ENCODE data around the gene KCNK15.
"Not testable (repeated sequence)": the region's sequence is repeated elsewhere in the genome, so short reads cannot be mapped to it uniquely, and the experiment has no call there.

The KCNK15 gene

GRCh38 chr20:44750081-44750805 lies 4.6 kb downstream of the KCNK15 start:
- no peak for ATAC-seq (replicated peaks)
- DNase-seq, result no peak
- no peaks in the 10 kb centered on the region for H3K36me3 Mint-ChIP-seq
- peaks cover 2 to 14% of the 10 kb centered on the region in 2 donors for H3K4me1 Mint-ChIP-seq
- no peak overlapping the region for H3K27ac Mint-ChIP-seq
- no peak overlapping the region for H3K4me3 Mint-ChIP-seq
- no peaks in the 10 kb centered on the region for H3K9me3 Mint-ChIP-seq
- H3K27me3 Mint-ChIP-seq, result peaks cover 37 to 60% of the 10 kb centered on the region in 2 donors

DNA sequence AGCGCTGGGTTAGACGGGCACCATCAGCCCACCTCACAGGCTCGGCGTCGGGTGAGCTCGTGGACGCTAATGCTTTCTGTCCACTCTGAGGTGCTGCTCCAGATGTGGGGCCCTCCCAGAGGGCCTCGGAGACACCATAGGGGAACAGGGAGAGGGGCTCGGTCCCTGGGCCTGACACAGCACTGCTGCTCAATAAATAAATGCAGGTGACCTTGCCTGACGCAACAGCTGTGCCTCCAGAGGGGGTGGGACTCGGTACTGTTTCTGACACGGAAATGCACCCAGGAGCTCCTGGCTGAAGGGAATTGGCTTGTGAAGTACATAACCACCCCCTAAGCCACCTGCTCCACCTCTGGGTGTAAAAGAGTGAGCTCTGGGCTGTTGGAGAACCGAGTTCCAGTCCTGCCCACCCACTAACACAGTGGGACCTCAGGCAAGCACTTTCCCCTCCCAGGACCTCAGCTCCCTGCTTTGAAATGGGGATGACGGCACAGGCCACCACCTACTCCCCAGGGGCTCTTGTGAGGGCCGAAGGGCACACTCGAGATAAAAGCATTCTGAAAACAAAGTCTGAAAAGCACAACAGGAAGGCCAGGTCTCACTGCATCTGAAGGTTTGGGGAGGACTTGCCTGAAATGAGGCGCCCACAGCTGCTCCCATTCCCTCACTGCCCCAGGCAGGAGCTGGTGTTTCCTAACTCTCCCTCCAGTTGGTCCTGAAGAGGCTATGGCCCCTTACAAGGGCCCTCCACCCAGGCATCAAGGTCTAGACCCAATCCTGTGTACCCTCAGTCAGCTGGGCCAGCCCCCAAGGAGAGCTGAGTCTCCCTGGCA lies 6.7 kb downstream of the KCNK15 start:
- H3K9me3 Mint-ChIP-seq, result no peaks in the 10 kb centered on the region
- H3K27ac Mint-ChIP-seq, result no peak overlapping the region

GRCh38 chr20:44754554-44754953 lies 8.9 kb downstream of the KCNK15 start:
- peaks cover 24 to 47% of the 10 kb centered on the region in 2 donors for H3K27me3 Mint-ChIP-seq
- no peaks in the 10 kb centered on the region for H3K4me1 Mint-ChIP-seq
- no peaks in the 10 kb centered on the region for H3K9me3 Mint-ChIP-seq
- H3K27ac Mint-ChIP-seq, result no peak overlapping the region
- no peaks in the 10 kb centered on the region for H3K36me3 Mint-ChIP-seq
- DNase-seq, result no peak
- ATAC-seq (replicated peaks), result no peak
- no peak overlapping the region for H3K4me3 Mint-ChIP-seq

More for the DNA sequence above, 6.7 kb downstream of the KCNK15 start:
- no peaks in the 10 kb centered on the region for H3K36me3 Mint-ChIP-seq
- DNase-seq (no peak), ATAC-seq (replicated peaks) (no peak)
- H3K4me3 Mint-ChIP-seq, result no peak overlapping the region
- H3K27me3 Mint-ChIP-seq, result peaks cover 33 to 47% of the 10 kb centered on the region in 2 donors
- peaks cover 1 to 3% of the 10 kb centered on the region in 2 donors for H3K4me1 Mint-ChIP-seq

DNA sequence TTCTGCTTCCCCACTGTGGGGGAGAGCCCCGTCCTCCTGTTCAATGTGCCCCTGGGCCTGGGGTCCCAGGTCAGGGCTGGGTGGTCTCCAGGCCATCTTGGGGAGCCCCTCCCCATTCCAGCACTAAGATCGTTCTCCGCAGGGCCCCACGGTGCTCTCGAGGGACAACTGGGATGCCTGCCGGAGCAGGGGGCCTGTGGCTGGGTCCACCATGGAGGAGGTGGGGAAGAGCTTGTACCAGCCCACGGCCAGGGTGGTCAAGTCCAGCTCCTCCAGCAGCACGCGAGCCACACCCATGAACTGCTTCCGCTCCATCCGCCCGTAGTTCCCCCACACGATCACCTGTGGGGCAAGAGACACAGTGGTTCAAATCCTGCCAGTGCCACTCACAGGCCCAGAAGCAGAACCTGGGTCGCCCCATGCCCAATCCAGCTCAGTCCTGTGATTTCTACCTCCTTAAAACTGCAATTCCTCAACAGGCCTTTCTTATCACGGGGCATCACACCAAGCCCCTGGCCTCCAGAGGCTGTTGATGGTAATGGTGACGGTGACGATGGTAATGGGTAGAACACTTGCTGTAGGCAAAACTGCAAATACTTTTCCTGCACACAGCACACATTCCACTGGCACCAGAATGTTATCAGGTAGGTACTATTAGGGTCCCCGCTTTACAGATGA lies 10.5 kb downstream of the KCNK15 start:
- Mint-ChIP-seq H3K27ac (no peak overlapping the region), H3K36me3 (no peaks in the 10 kb centered on the region)
- no peak for DNase-seq

GRCh38 chr20:44756956-44757355 lies 11.3 kb downstream of the KCNK15 start:
- DNase-seq, result no peak
- H3K27ac Mint-ChIP-seq, result no peak overlapping the region
- no peak for ATAC-seq (replicated peaks)
- no peaks in the 10 kb centered on the region for H3K4me1 Mint-ChIP-seq
- no peaks in the 10 kb centered on the region for H3K36me3 Mint-ChIP-seq
- peaks cover 15 to 26% of the 10 kb centered on the region in 2 donors for H3K27me3 Mint-ChIP-seq
- no peaks in the 10 kb centered on the region for H3K9me3 Mint-ChIP-seq
- H3K4me3 Mint-ChIP-seq, result no peak overlapping the region

More for the DNA sequence above, 10.5 kb downstream of the KCNK15 start:
- H3K4me3 Mint-ChIP-seq, result no peak overlapping the region
- H3K27me3 Mint-ChIP-seq, result peaks cover 21 to 33% of the 10 kb centered on the region in 2 donors
- no peaks in the 10 kb centered on the region for H3K4me1 Mint-ChIP-seq
- no peak for ATAC-seq (replicated peaks)
- H3K9me3 Mint-ChIP-seq, result no peaks in the 10 kb centered on the region

DNA sequence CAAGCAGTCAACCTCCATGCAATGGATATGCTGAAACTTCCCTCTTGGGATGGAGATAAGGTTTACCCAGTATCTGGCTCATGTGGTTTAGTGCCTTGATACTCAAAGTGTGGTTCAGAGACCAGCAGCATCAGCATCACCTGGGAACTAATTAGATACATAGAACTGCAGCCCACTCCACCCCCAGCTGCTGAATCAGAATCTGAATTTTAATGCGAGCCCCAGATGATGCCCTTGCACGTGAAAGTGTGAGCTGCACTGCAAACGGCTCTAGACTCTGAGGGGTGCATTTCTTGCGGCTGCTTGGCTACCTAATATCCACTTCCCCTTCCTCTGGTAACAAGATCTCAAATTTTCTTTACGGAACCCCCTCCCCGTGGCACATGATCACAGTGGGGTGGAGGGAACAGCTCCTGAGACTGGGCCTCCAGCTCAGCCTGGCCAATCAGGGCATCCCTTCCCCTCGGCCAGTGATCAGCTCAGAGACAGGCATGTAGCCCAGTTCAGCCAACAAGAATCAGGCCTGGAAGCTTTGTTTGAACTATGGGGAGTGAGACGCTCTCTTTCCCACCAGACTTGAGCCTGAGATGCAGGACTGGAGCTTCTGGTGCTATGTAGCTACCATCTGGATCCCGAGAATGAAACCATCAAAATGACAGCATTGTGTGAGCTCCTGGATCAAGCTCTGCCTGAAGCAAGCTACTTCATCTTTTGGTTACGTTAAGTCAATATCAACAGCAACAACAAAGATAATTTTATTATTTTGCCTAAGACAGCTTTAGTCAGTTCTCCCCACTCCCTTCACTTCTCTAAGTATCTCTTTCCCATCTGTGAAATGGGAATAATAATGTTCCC lies 12.8 kb downstream of the KCNK15 start:
- Mint-ChIP-seq H3K36me3 (no peaks in the 10 kb centered on the region), H3K27me3 (peaks cover 15 to 26% of the 10 kb centered on the region in 2 donors), H3K27ac (no peak overlapping the region), H3K4me3 (no peak overlapping the region), H3K4me1 (no peaks in the 10 kb centered on the region), H3K9me3 (no peaks in the 10 kb centered on the region)
- DNase-seq, result no peak
- ATAC-seq (replicated peaks), result no peak

GRCh38 chr20:44759595-44759994 lies 13.9 kb downstream of the KCNK15 start:
- Mint-ChIP-seq H3K27me3 (peaks cover 21 to 34% of the 10 kb centered on the region in 2 donors), H3K9me3 (no peaks in the 10 kb centered on the region), H3K36me3 (no peaks in the 10 kb centered on the region), H3K27ac (no peak overlapping the region), H3K4me1 (no peaks in the 10 kb centered on the region), H3K4me3 (no peak overlapping the region)
- no peak for ATAC-seq (replicated peaks)
- DNase-seq, result no peak

- no peak for DNase-seq
- H3K4me3 Mint-ChIP-seq, result no peak overlapping the region
- H3K27me3 Mint-ChIP-seq, result peaks cover 32 to 43% of the 10 kb centered on the region in 2 donors
- H3K4me1 Mint-ChIP-seq, result no peaks in the 10 kb centered on the region
- ATAC-seq (replicated peaks), result no peak
- H3K27ac Mint-ChIP-seq, result no peak overlapping the region
- no peaks in the 10 kb centered on the region for H3K9me3 Mint-ChIP-seq
- H3K36me3 Mint-ChIP-seq, result no peaks in the 10 kb centered on the region
These were observed 15.8 kb downstream of the KCNK15 start for GRCh38 chr20:44761423-44761822.

- Mint-ChIP-seq H3K27me3 (peaks cover 28 to 37% of the 10 kb centered on the region in 2 donors), H3K4me1 (no peaks in the 10 kb centered on the region), H3K4me3 (no peak overlapping the region), H3K27ac (no peak overlapping the region), H3K36me3 (no peaks in the 10 kb centered on the region), H3K9me3 (no peaks in the 10 kb centered on the region)
- no peak for ATAC-seq (replicated peaks)
- DNase-seq, result no peak
These were observed 16.9 kb downstream of the KCNK15 start for GRCh38 chr20:44762466-44763140.

- H3K27ac Mint-ChIP-seq, result not testable (repeated sequence)
These were observed 18.1 kb downstream of the KCNK15 start for GRCh38 chr20:44763798-44764197.

GRCh38 chr20:44765091-44765490 lies 19.4 kb downstream of the KCNK15 start:
- no peak overlapping the region for H3K4me3 Mint-ChIP-seq
- DNase-seq (no peak), ATAC-seq (replicated peaks) (no peak)
- peaks cover 18 to 30% of the 10 kb centered on the region in 2 donors for H3K27me3 Mint-ChIP-seq
- H3K27ac Mint-ChIP-seq, result no peak overlapping the region
- H3K9me3 Mint-ChIP-seq, result no peaks in the 10 kb centered on the region
- H3K36me3 Mint-ChIP-seq, result no peaks in the 10 kb centered on the region
- peaks cover 6 to 9% of the 10 kb centered on the region in 2 donors for H3K4me1 Mint-ChIP-seq

More at GRCh38 chr20:44763798-44764197, 18.1 kb downstream of the KCNK15 start:
- H3K27me3 Mint-ChIP-seq, result peaks cover 25 to 28% of the 10 kb centered on the region in 2 donors
- not testable (repeated sequence) for DNase-seq; H3K36me3 Mint-ChIP-seq; H3K4me3 Mint-ChIP-seq; H3K4me1 Mint-ChIP-seq; ATAC-seq (replicated peaks); H3K9me3 Mint-ChIP-seq

GRCh38 chr20:44765701-44766347 lies 20.2 kb downstream of the KCNK15 start:
- Mint-ChIP-seq H3K27ac (no peak overlapping the region), H3K4me3 (no peak overlapping the region), H3K27me3 (peaks cover 18 to 30% of the 10 kb centered on the region in 2 donors), H3K36me3 (no peaks in the 10 kb centered on the region), H3K4me1 (peaks cover 6 to 9% of the 10 kb centered on the region in 2 donors), H3K9me3 (no peaks in the 10 kb centered on the region)
- DNase-seq (no peak), ATAC-seq (replicated peaks) (no peak)

- Mint-ChIP-seq H3K4me3 (no peak overlapping the region), H3K27me3 (peaks cover 25 to 39% of the 10 kb centered on the region in 2 donors), H3K36me3 (no peaks in the 10 kb centered on the region), H3K9me3 (no peaks in the 10 kb centered on the region), H3K4me1 (peaks cover 6 to 9% of the 10 kb centered on the region in 2 donors), H3K27ac (no peak overlapping the region)
- no peak for ATAC-seq (replicated peaks)
- no peak for DNase-seq
These were observed 22.6 kb downstream of the KCNK15 start for GRCh38 chr20:44768256-44768655.
